MM.1S (cell line): ENCODE results near the gene CHKB.
A peak's percentile ranks its signal among the peaks of the same experiment; 100 is the strongest.

Source experiments
- DNase-seq: peaks from one replicate; pipeline ENCODE4 v3.0.0-alpha.2; 2015
- H2AFZ ChIP-seq: fragments of 300-600 bp; sonication (generic); 2 replicates; pipeline ENCODE4 v1.6.0; 2016; ENCODE audit warnings: antibody characterized with exemption, low read length
- H3F3A ChIP-seq: fragments of 300-600 bp; sonication (generic); 2 replicates; pipeline ENCODE4 v1.6.1; 2016; ENCODE audit warnings: mild to moderate bottlenecking, antibody characterized with exemption, low read length, moderate library complexity, mixed read lengths; ENCODE audit not compliant: insufficient read depth
- H3K27ac ChIP-seq: fragments of 300-600 bp; sonication (generic); 2 replicates; pipeline ENCODE4 v1.5.1; 2016; ENCODE audit warnings: mild to moderate bottlenecking, low read length
- H3K27me3 ChIP-seq: fragments of 300-600 bp; sonication (generic); replicated peaks from 2 replicates; pipeline ENCODE4 v1.6.0; 2016; ENCODE audit warnings: low read length; ENCODE audit not compliant: insufficient read depth
- H3K36me3 ChIP-seq: fragments of 300-600 bp; sonication (generic); replicated peaks from 2 replicates; pipeline ENCODE4 v1.6.1; 2016; ENCODE audit warnings: mild to moderate bottlenecking, low read length, mixed read lengths; ENCODE audit not compliant: insufficient read depth
- H3K4me1 ChIP-seq: fragments of 300-600 bp; sonication (generic); 2 replicates; pipeline ENCODE4 v1.6.1; 2016; ENCODE audit warnings: low read length, mixed read lengths
- H3K4me2 ChIP-seq: fragments of 300-600 bp; sonication (generic); 2 replicates; pipeline ENCODE4 v1.6.0; 2016; ENCODE audit warnings: low read depth, low read length
- H3K4me3 ChIP-seq: fragments of 300-600 bp; sonication (generic); 2 replicates; pipeline ENCODE4 v1.5.1; 2016; ENCODE audit warnings: low read length, mixed read lengths
- H3K79me2 ChIP-seq: fragments of 300-600 bp; sonication (generic); 2 replicates; pipeline ENCODE4 v1.6.1; 2016; ENCODE audit warnings: mixed run types, low read length, mixed read lengths
- H3K9ac ChIP-seq: fragments of 300-600 bp; sonication (generic); 2 replicates; pipeline ENCODE4 v1.6.1; 2016; ENCODE audit warnings: low read length, mixed read lengths
- H3K9me2 ChIP-seq: fragments of 300-600 bp; sonication (generic); replicated peaks from 2 replicates; pipeline ENCODE4 v1.6.1; 2016; ENCODE audit warnings: mild to moderate bottlenecking, low read length, mixed read lengths; ENCODE audit not compliant: insufficient read depth
- H3K9me3 ChIP-seq: fragments of 300-600 bp; sonication (generic); replicated peaks from 2 replicates; pipeline ENCODE4 v1.6.1; 2016; ENCODE audit warnings: mild to moderate bottlenecking, low read length, mixed read lengths; ENCODE audit not compliant: insufficient read depth
- H4K20me1 ChIP-seq: fragments of 300-600 bp; sonication (generic); 2 replicates; pipeline ENCODE4 v1.6.1; 2016; ENCODE audit warnings: mild to moderate bottlenecking, low read length, moderate library complexity, mixed read lengths; ENCODE audit not compliant: insufficient read depth
- EZH2 ChIP-seq: fragments of 300-600 bp; sonication (generic); optimal IDR thresholded peaks from 2 replicates; pipeline ENCODE3; 2017; ENCODE audit warnings: low read depth, mild to moderate bottlenecking, antibody characterized with exemption, low read length, mixed read lengths
- EZH2phosphoT487 ChIP-seq: fragments of 300-600 bp; sonication (generic); IDR thresholded peaks from 2 replicates; pipeline ENCODE4 v1.6.1; 2018; ENCODE audit warnings: antibody characterized with exemption, low read length
- TF ChIP-seq, protein P1 (sequence below): fragments of 300-600 bp; sonication (generic); IDR thresholded peaks from 2 replicates; pipeline ENCODE4 v1.5.1; 2016; ENCODE audit warnings: antibody characterized with exemption, low read length, mixed read lengths

The CHKB gene

DNA sequence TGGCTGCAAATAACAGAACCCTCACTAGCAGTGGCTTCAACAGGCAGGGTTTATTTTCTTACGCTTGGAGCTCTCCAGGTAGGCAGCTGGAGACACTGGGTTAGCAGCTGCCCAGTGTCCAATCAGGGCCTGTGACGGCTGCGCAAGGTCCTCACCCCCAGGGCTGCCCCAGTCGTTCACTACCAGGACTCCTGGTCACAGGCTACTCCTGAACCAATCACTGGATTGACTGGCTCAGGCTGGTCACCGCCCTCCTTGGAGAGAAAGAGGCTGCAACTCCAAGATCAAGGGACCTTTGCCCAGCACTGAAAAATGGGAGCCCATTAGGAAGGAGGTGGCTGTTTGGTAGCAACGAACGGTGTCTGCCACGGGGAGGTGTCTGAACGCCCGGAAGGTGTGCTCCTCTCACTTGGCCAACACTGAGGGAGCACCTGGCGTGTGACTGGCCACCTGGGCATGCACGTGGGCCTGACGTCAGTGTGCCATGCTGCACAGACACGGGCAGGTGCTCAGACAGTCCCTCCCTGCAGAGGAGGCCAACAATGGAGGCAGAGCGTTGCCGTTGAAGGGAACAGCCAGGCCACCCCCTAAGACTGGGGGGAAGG, 40.2 kb upstream of the CHKB start:
- H3K79me2 ChIP-seq, result peaks cover 14% of the 10 kb centered on the region
- peak overlapping the region; percentile 37; the same call in 1 of the 2 replicates for H3K9ac ChIP-seq
- peak overlapping the region; percentile 10; the same call in 1 of the 2 replicates for H2AFZ ChIP-seq
- no peaks in the 10 kb centered on the region for H3K27me3 ChIP-seq
- H4K20me1 ChIP-seq, result no peaks in the 10 kb centered on the region
- H3F3A ChIP-seq, result peaks cover 18% of the 10 kb centered on the region
- TF ChIP-seq EZH2 (no peak), EZH2phosphoT487 (no peak)
- TF ChIP-seq, protein P1, sequence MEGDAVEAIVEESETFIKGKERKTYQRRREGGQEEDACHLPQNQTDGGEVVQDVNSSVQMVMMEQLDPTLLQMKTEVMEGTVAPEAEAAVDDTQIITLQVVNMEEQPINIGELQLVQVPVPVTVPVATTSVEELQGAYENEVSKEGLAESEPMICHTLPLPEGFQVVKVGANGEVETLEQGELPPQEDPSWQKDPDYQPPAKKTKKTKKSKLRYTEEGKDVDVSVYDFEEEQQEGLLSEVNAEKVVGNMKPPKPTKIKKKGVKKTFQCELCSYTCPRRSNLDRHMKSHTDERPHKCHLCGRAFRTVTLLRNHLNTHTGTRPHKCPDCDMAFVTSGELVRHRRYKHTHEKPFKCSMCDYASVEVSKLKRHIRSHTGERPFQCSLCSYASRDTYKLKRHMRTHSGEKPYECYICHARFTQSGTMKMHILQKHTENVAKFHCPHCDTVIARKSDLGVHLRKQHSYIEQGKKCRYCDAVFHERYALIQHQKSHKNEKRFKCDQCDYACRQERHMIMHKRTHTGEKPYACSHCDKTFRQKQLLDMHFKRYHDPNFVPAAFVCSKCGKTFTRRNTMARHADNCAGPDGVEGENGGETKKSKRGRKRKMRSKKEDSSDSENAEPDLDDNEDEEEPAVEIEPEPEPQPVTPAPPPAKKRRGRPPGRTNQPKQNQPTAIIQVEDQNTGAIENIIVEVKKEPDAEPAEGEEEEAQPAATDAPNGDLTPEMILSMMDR, result peak; percentile 14; the same call in 1 of the 2 replicates
- H3K4me2 ChIP-seq, result peak overlapping the region; percentile 96; the same call in 1 of the 2 replicates
- H3K36me3 ChIP-seq, result no peaks in the 10 kb centered on the region
- no peaks in the 10 kb centered on the region for H3K9me3 ChIP-seq
- peak overlapping the region; percentile 11; the same call in 1 of the 2 replicates for H3K4me3 ChIP-seq
- DNase-seq, result peak; percentile 83
- H3K27ac ChIP-seq, result peak overlapping the region; percentile 71; the same call in 1 of the 2 replicates
- peaks cover 29% of the 10 kb centered on the region for H3K4me1 ChIP-seq
- no peaks in the 10 kb centered on the region for H3K9me2 ChIP-seq

DNA sequence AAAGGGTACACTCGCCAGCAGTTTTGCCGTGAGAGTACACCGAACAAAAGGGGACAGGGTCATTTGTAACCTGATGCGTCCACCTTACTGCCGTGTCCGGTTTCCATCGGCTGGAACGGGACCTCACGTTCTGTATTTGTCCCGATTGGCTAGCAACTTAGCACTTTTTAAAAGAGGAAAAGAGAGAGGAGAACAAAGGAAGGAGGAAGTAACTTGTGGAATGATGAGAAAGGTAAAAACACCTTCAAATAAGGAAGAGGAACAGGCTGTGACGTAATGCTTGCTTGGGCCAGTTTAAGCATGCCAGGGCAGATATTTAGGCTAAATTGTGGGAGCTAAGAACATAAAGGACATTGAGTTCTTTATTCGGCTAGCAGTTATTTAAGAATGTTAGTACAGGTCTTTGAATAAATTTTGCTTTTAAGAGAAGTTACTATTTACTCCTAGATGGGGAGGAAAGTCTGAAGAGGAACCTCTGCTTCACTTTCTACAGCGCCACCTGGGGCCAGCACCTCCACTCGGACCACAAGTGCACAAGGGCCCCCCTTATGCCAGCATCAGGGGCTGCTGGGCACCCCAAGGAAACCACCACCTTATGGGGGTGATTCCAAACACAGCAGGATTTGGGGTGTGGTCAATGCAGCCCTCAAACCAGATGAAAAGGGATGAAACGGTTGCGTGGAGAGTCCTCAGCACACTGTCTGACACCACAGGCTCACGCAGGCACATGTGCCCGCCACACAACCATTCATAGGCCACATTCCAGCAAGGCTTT, 39.5 kb upstream of the CHKB start:
- peak overlapping the region; percentile 71; the same call in 1 of the 2 replicates for H3K27ac ChIP-seq
- no peak for TF ChIP-seq EZH2
- TF ChIP-seq, protein P1, result peak; percentile 47
- H3K9ac ChIP-seq, result peak overlapping the region; percentile 40; the same call in 1 of the 2 replicates
- H2AFZ ChIP-seq, result peak overlapping the region; percentile 70
- H3K79me2 ChIP-seq, result peaks cover 7% of the 10 kb centered on the region
- DNase-seq, result peak; percentile 15
- H4K20me1 ChIP-seq, result no peaks in the 10 kb centered on the region
- H3K4me2 ChIP-seq, result peak overlapping the region; percentile 96
- no peaks in the 10 kb centered on the region for H3K36me3 ChIP-seq
- no peaks in the 10 kb centered on the region for H3K9me3 ChIP-seq
- H3F3A ChIP-seq, result peaks cover 18% of the 10 kb centered on the region
- H3K9me2 ChIP-seq, result no peaks in the 10 kb centered on the region
- no peaks in the 10 kb centered on the region for H3K27me3 ChIP-seq
- H3K4me1 ChIP-seq, result peaks cover 26% of the 10 kb centered on the region
- peak overlapping the region; percentile 73 for H3K4me3 ChIP-seq

DNA sequence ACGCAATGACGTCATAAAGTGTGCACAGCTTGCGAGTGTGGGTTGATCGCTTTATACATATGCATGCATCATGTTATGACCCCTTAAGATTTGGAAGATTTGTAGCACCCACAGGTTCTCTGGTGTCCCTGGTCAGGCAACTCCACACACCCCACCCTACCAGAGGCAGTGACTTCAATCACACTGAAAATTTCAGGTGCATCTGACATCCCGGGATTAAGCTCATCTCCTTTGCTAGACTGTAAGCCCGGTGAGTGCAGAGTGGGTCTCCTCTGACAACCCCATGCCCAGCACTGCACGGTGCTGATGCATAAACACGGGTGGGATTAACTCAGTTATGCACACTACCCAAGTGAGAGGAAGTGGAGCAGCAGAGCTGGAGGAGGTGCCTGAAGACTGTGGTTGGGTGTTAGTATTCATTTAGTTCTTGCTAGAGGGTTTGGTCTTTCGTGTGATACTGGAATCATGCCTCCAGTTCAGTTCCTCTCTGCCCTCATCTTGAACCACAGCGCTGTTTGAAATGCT, 38.8 kb upstream of the CHKB start:
- Histone ChIP-seq H3K27me3 (no peaks in the 10 kb centered on the region), H3K9me3 (no peaks in the 10 kb centered on the region), H3K9ac (peak overlapping the region; percentile 40; the same call in 1 of the 2 replicates), H4K20me1 (no peaks in the 10 kb centered on the region), H2AFZ (peak overlapping the region; percentile 70), H3K36me3 (no peaks in the 10 kb centered on the region), H3K27ac (peak overlapping the region; percentile 71; the same call in 1 of the 2 replicates), H3K9me2 (no peaks in the 10 kb centered on the region), H3K79me2 (0 out of 2 replicates have a peak, but pooled peaks cover under 1% of the 10 kb centered on the region), H3K4me1 (peaks cover 24% of the 10 kb centered on the region), H3K4me3 (peak overlapping the region; percentile 73), H3F3A (peaks cover 18% of the 10 kb centered on the region), H3K4me2 (peak overlapping the region; percentile 96)
- DNase-seq, result peak; percentile 38
- TF ChIP-seq, protein P1, result no peak
- TF ChIP-seq EZH2, result no peak
- TF ChIP-seq EZH2phosphoT487, result no peak
